K562 (cell line): ENCODE data around the gene PALLD. TPM values are rescaled to one million over a fixed set of nuclear protein-coding genes. Genes with fewer than 3 reads are reported as not detected.

Experiments
- MTA2 ChIP-seq: fragments of 450-650 bp; IDR thresholded peaks from 2 replicates; pipeline ENCODE4 v1.6.1; 2016; ENCODE audit warnings: low read depth
- POLR2AphosphoS2 ChIP-seq: IDR thresholded peaks from 2 replicates; pipeline ENCODE4 v1.6.1; 2012; ENCODE audit warnings: low read length, improper control_type of control experiment
- PURB ChIP-seq: sonication (generic); formaldehyde crosslinking; IDR thresholded peaks from 2 replicates; pipeline ENCODE4 v1.9.0; 2021; ENCODE audit warnings: low read depth, mild to moderate bottlenecking, missing genetic modification reagents
- ZNF217 ChIP-seq: sonication (generic); formaldehyde crosslinking; IDR thresholded peaks from 2 replicates; pipeline ENCODE4 v1.8.0; 2022; ENCODE audit warnings: mild to moderate bottlenecking, missing genetic modification reagents
- ZNF23 ChIP-seq: fragments of 250-450 bp; sonication (Bioruptor Pico); IDR thresholded peaks from 2 replicates; pipeline ENCODE4 v1.4.0; 2020; ENCODE audit warnings: mild to moderate bottlenecking
- ZNF76 ChIP-seq: fragments of 250-450 bp; sonication (Bioruptor Pico); IDR thresholded peaks from 2 replicates; pipeline ENCODE4 v1.4.0; 2020; ENCODE audit warnings: mild to moderate bottlenecking, moderate library complexity, borderline replicate concordance
- polyA plus RNA-seq, 8 experiments: library from polyadenylated mRNA; depleted of rRNA in 4 of 8; stranded (reverse) in 5 of 8; unstranded in 3 of 8; fragments of >200 nt; fragmentation: Nextera tagmentation in 2 of 8; fragmentation: Illumina TruSeq in 1 of 8; extraction: Ambion mirVana in 2 of 8; extraction: Trizol in 1 of 8; gene quantifications; 2 replicates each; pipeline versions ENCODE4 v1.2.1 to v1.2.3, GENCODE V29; 2011 to 2014; ENCODE audit warnings: inconsistent platforms in 1 of 8, missing spikeins in 1 of 8
- total RNA-seq, 7 experiments: library from RNA; depleted of rRNA in 6 of 7; stranded (reverse); fragments of >200 nt in 6 of 7; fragmentation: Illumina TruSeq in 2 of 7; extraction: Trizol in 2 of 7; gene quantifications; 2 replicates each; pipeline versions ENCODE4 v1.2.1 to v1.2.3, GENCODE V29; 2011 to 2021; ENCODE audit warnings: low replicate concordance in 1 of 7
- TF ChIP-seq, protein P1 (sequence below): fragments of 450-650 bp; IDR thresholded peaks from 2 replicates; pipeline ENCODE4 v1.6.1; 2016; ENCODE audit warnings: low read depth
- TF ChIP-seq, protein P2 (sequence below): sonication (generic); formaldehyde crosslinking; IDR thresholded peaks from 2 replicates; pipeline ENCODE4 v1.8.1; 2022; ENCODE audit warnings: missing genetic modification reagents

PALLD gene
- total and polyA plus RNA-seq, 9 of the 15 experiments (the other 6 are each of a cell fraction or from before 2014, with no cell fraction given): 0.01 to 0.35 (median 0.06) TPM; not detected in 3

DNA sequence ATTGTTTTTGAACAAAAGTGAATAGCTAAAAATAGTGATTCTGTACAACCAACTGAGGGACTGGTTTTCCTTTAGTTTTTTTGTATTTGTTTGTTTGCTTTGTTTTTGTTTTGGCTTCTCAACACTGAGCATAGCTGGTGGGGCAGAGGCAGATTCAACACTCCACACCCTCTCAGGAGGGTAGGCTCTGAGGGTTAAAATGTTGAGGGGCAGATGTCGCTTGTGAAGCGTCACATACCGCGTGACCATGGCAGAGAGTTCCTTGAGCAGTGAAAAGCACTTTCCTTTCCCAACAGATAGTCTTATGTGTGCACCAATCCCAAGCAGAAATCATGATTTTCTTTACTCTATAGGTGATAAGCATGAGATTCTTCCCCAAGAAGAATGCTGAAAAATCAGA, 155.0 kb downstream of the PALLD start (continued):
- TF ChIP-seq, protein P1, sequence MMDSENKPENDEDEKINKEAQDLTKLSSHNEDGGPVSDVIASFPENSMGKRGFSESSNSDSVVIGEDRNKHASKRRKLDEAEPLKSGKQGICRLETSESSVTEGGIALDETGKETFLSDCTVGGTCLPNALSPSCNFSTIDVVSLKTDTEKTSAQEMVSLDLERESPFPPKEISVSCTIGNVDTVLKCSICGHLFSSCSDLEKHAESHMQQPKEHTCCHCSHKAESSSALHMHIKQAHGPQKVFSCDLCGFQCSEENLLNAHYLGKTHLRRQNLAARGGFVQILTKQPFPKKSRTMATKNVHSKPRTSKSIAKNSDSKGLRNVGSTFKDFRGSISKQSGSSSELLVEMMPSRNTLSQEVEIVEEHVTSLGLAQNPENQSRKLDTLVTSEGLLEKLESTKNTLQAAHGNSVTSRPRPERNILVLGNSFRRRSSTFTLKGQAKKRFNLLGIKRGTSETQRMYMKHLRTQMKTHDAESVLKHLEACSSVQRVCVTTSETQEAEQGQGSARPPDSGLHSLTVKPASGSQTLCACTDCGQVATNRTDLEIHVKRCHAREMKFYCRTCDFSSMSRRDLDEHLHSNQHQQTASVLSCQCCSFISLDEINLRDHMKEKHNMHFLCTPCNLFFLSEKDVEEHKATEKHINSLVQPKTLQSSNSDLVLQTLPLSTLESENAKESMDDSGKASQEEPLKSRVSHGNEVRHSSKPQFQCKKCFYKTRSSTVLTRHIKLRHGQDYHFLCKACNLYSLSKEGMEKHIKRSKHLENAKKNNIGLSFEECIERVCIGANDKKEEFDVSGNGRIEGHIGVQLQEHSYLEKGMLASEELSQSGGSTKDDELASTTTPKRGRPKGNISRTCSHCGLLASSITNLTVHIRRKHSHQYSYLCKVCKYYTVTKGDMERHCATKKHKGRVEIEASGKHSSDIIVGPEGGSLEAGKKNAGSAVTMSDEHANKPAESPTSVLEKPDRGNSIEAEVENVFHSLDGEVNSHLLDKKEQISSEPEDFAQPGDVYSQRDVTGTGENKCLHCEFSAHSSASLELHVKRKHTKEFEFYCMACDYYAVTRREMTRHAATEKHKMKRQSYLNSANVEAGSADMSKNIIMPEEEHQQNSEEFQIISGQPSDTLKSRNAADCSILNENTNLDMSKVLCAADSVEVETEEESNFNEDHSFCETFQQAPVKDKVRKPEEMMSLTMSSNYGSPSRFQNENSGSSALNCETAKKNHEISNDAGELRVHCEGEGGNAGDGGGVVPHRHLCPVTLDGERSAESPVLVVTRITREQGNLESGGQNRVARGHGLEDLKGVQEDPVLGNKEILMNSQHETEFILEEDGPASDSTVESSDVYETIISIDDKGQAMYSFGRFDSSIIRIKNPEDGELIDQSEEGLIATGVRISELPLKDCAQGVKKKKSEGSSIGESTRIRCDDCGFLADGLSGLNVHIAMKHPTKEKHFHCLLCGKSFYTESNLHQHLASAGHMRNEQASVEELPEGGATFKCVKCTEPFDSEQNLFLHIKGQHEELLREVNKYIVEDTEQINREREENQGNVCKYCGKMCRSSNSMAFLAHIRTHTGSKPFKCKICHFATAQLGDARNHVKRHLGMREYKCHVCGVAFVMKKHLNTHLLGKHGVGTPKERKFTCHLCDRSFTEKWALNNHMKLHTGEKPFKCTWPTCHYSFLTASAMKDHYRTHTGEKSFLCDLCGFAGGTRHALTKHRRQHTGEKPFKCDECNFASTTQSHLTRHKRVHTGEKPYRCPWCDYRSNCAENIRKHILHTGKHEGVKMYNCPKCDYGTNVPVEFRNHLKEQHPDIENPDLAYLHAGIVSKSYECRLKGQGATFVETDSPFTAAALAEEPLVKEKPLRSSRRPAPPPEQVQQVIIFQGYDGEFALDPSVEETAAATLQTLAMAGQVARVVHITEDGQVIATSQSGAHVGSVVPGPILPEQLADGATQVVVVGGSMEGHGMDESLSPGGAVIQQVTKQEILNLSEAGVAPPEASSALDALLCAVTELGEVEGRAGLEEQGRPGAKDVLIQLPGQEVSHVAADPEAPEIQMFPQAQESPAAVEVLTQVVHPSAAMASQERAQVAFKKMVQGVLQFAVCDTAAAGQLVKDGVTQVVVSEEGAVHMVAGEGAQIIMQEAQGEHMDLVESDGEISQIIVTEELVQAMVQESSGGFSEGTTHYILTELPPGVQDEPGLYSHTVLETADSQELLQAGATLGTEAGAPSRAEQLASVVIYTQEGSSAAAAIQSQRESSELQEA: no peak
- TF ChIP-seq ZNF76 (CRISPR knock-in tag) (no peak), PURB (CRISPR knock-in tag) (no peak), POLR2AphosphoS2 (no peak), ZNF23 (CRISPR knock-in tag) (no peak), ZNF217 (no peak), MTA2 (no peak)
- TF ChIP-seq, protein P2, sequence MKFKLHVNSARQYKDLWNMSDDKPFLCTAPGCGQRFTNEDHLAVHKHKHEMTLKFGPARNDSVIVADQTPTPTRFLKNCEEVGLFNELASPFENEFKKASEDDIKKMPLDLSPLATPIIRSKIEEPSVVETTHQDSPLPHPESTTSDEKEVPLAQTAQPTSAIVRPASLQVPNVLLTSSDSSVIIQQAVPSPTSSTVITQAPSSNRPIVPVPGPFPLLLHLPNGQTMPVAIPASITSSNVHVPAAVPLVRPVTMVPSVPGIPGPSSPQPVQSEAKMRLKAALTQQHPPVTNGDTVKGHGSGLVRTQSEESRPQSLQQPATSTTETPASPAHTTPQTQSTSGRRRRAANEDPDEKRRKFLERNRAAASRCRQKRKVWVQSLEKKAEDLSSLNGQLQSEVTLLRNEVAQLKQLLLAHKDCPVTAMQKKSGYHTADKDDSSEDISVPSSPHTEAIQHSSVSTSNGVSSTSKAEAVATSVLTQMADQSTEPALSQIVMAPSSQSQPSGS (CRISPR knock-in tag): no peak
- TF ChIP-seq, all 486 proteins: peak for 0
